GM18505 (cell line): ENCODE results near the gene VPS50.
A peak's percentile ranks its signal among the peaks of the same experiment; 100 is the strongest.

Experiments used
- ATAC-seq: cut with Tn5 transposase; IDR thresholded peaks from one replicate; pipeline ENCODE4 v1.9.1; 2021; ENCODE audit not compliant: unreplicated experiment
- POLR2A ChIP-seq: IDR thresholded peaks from 4 replicates; pipeline ENCODE4 v1.6.1; 2011; ENCODE audit warnings: borderline replicate concordance; ENCODE audit not compliant: insufficient read depth, insufficient read length; ENCODE audit errors: extremely low read depth

The VPS50 gene

GRCh38 chr7:93218997-93219827, 13.0 kb upstream of the VPS50 start:
- no peak for TF ChIP-seq POLR2A
- no peak for ATAC-seq

- no peak for ATAC-seq
- no peak for TF ChIP-seq POLR2A
Measured at GRCh38 chr7:93219868-93220267, 12.3 kb upstream of the VPS50 start.

GRCh38 chr7:93226310-93226709, 5.9 kb upstream of the VPS50 start, which contains the start of gene HEPACAM2:
Gene HEPACAM2 (minus strand): TSS chr7:93226469.
- TF ChIP-seq POLR2A, result no peak
- ATAC-seq, result no peak

- TF ChIP-seq POLR2A, result no peak
- no peak for ATAC-seq
Measured at GRCh38 chr7:93228302-93228701, 3.9 kb upstream of the VPS50 start.

- no peak for ATAC-seq
- no peak for TF ChIP-seq POLR2A
Measured at GRCh38 chr7:93231259-93231658, 907 bp upstream of the VPS50 start.

DNA sequence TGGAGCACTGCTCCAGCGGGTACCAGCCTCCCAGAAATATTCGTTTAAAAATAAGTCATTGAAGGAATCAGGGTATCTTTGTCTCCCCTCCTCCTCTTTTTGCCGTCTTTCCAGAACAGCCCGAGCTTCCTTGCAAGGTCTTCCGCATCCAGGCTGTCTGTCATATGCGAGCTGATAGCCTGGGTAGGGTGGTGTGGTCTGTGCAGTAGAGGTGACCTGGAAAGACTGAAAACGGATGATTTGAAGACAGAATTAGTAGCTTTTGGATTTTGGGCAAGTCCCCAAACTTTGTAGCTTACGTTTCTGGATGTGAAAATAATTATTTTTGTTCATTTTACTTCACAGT, 480 bp downstream of the VPS50 start:
- peak; percentile 4 for ATAC-seq
- no peak for TF ChIP-seq POLR2A

GRCh38 chr7:93235541-93235940, 3.4 kb downstream of the VPS50 start:
- no peak for ATAC-seq
- TF ChIP-seq POLR2A, result no peak

- no peak for ATAC-seq
- no peak for TF ChIP-seq POLR2A
Measured at GRCh38 chr7:93238131-93238530, 6.0 kb downstream of the VPS50 start.

GRCh38 chr7:93238748-93239147, 6.6 kb downstream of the VPS50 start:
- no peak for TF ChIP-seq POLR2A
- ATAC-seq, result no peak

DNA sequence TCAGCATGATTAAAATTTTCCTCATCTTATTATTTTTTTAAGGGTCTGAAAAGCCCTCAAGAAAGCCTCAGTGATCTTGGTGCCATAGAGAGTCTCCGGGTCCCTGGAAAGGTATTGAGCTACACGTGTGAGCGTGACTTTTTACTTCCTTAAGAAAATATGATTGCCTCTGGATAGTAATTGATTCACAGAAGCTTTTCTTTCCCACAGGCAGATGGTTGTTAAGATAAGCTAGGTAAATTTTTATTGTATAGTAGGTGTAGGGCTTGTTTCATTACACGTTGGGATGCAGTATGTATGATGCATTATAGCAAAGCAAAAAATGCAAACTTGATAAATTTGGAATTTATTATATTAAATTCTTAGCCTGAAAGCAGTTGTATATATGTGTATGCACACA, 7.7 kb downstream of the VPS50 start:
- no peak for TF ChIP-seq POLR2A
- no peak for ATAC-seq

DNA sequence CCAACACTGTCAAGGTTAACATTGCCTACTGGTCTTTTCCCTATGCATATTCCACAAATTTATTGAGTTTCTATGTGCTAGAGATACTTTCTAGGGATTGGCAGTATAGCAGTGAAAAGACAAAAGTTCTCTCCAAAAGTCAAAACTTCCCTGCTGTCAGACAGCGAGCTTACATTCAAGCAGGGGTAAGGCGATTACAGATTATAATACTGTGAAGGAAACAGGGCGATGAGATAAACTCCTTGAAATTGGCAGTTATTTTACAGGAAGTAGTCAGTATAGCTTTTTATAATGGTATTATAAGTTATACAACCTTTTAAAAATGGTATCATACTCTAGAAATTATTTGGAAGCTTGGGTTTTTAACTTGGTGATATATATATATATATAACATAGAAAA, 9.9 kb downstream of the VPS50 start:
- no peak for ATAC-seq
- no peak for TF ChIP-seq POLR2A

GRCh38 chr7:93245525-93246432, 13.6 kb downstream of the VPS50 start:
- ATAC-seq, result no peak

DNA sequence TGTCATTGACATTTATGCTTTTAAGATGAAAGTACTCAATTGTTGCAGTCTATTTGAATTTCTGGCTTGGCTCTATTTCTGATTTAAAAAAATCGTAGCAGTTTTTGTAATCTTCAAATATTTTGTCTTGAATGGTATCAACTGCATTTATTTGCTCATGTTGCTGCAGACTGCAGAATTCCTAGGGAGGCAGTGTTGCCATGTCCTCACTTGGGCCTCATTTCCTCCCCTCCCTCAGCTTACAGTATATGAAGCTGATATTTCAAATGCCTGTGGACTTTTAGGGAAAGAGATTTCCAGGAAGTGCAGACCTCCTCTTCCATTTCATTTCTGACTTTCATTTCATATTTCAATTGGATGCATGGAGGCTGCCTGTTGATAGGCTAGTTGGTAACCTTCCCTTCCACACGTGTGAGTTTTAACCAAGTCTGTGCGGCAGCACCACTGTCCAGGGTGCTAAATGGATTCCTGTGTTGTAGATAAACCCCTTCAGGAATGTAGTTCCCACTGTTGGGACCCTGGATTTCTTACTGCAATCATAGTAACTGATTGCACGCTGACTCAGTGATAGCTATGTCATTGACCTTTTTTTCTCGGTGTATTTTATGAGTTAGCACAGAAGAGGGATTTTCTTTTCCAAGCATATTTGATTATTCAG, 17.5 kb downstream of the VPS50 start:
- no peak for ATAC-seq
- no peak for TF ChIP-seq POLR2A

More at GRCh38 chr7:93245525-93246432, 13.6 kb downstream of the VPS50 start:
- no peak for TF ChIP-seq POLR2A
